Activated CD4-positive, alpha-beta T cell treated with anti-CD3 and anti-CD28 coated beads for 4 hours (primary cell): ENCODE results near the gene MYOG.

Experiments
- DNase-seq, 2 donors: peaks; one replicate each; pipeline ENCODE4 v3.0.0-alpha.2; 2020

Gene MYOG

DNA sequence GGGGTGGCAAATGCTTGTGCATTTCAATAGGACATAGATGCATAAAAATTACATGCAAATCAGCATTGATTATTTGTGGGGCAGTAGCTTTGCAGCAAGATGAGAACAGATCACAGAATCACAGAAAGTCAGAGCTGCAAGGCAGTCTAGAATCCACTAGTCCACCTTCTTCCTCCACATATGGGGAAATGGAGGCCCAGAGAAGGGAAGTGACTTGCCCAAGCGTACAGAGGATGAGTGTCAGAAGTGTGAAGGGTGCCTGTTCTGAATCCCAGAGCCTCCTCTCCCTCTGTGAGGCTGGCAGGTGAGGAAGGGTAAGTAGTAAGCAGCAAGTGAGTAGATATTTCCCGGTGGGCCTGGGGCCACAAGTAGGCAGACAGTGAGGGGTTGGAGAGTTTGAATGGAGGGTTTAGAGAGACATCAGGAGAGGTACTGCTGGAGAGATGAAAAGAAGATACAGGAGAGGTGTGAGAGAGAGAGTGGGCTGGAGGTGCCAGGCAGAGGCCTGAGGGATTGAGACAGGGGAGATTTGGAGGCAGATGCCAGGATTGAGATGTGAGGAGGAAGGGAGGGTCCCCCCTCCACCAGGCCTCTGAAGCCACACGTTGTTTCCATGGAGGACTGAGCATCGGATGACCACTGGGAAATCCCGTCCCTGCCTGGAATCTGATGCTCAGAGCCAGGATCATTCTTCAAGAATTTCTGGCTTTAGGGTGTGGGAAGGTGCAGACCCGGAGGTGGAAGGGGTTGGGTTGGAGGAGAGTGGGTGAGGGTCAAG lies 4.8 kb upstream of the MYOG start:
- no peak for DNase-seq

DNA sequence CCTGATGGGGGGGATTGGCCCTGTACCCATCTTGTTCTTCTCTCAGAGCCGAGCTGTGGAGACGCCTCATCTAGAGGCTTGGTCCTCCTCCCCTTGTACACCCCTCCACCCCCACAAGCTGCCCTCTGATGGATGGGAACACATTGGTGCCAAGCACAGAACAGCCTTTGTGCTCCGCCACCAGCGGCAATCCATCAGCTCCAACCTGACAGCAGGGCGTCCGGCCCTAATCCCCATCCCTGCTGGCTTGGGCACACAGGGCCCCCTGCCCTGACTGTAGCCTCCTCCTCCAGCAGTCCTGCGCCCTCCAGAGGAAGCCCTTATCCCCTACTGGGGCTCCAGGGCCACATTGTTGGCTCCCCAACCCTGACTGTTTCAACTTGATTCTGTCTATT lies 3.8 kb upstream of the MYOG start:
- no peak for DNase-seq

DNA sequence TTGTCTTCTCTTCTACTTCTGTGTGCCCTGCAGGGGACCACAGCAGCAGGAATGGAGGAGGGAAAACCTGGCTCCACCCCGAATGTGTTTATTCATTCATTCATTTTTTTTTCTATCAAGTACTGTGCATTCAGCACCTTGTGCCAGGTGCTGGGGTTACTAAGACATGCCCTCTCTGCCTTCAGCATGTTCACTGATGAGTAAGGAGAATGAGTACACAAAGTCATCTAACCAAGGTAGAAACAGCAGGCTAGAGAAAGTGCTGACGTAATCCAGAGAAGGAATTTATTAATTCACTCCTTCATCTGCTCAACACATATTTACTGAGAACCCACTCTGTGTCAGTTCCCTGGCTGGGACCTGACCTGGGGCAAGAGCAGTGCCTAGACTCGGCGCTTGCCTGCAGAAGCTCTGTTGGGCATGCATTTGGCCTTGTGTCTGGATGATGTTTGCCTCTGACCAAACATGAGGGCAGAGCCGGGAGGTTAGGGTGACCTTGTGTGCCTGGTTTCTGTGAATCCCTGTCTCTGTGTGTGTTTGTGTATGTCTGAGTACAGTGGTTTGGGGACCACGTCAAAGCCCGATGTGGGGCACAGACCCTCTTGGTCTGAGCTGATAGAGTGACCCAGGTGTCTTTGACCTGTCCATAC lies 3.3 kb upstream of the MYOG start:
- DNase-seq, result no peak

DNA sequence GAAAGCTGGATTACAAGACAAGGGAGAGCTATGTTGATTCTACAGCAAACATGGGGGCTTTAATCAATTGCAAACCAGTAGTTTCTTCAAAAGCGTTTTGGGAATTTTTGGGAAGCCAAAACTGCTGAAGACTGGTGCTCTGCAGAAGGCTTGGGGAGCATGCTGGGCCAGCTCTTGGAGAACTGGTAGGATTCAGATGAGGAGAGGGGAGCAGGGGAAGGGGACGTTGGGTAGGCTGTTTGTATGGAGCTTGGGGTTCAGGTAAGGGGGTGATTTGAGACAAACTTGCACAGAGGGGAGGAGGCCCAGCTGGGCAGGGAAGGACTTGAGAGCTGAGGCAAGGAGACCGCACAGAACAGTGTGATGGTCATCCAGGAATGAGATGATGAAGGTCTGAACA lies 2.6 kb upstream of the MYOG start:
- no peak for DNase-seq

DNA sequence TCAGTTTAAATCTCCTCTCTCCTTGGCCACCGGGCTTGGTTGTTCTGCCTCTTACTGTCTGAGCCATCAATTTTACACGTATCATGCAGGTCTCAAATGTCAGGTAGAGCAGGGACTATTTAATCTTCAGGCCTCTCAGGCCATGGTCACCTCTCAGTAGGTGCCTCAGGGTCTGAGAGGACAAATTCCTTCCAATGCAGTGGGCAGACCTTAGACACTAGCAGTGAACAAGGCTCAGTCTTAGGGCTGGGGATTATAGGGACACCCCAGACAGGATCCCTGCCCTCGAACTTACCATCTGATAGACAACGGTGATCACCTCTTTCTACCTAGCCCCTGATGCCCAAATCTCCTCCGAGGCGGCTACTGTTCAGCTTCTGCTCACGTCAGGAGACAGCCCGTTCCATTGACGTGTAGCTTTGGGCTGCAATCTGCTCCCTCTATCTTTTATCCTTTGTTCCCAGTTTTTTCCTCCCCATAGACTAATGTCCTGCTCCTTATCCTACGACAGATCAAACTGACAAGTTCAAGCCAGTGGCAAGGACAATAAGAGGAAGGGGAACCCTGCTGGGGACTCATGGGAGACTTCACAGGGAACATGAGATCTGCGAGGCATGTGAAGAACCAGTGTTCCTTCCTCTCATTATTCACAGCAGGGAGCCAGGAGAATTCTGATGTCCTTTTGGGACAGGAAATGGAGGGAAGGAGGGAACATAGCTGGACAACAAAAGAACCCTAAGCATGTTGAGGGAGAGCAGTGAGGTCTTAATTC lies 1.4 kb upstream of the MYOG start:
- DNase-seq, result no peak

DNA sequence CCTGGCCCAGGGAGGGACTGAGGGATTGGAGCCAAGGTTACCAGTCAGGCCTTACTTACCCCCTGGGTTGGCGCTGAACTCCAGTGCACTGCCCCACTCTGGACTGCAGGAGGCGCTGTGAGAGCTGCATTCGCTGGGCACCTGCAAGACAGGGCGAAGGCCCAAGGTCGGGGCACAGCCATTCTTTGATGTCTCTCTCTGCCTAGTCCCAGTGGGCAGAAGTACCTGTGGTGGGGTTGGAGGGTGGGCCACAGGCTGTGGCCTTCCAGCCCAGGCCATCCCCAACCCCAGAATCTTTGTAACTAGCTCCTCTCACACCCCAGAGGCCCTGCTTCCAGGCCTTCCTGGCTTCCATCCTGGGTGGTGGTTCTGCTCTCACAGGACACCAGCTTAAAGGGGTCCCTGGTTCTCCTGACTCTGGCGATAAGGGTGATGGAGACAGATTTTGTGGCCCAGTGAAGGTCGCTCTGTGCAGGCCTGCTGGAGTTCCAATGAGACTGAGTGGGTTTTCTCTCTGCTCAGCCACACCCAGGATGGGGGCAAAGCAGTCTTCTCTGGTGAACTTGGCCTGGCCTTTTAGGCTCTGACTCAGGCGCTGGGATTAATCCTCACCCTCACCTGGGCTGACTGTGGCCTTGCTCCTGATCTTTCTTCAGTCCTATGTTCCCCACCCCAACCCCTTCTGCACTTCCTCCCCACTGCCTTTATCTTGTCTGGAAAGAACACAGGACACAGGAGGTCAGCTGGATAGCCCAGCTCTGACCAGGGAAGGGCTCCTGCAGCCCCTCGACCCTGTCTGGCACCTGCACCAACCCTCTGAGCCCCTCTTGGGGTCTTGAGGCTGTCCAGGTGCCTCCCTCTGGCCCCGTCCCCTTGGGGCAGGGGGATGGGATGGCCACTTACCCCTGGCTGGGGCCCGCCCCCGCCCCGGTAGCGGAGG lies 954 bp downstream of the MYOG start:
- no peak for DNase-seq

DNA sequence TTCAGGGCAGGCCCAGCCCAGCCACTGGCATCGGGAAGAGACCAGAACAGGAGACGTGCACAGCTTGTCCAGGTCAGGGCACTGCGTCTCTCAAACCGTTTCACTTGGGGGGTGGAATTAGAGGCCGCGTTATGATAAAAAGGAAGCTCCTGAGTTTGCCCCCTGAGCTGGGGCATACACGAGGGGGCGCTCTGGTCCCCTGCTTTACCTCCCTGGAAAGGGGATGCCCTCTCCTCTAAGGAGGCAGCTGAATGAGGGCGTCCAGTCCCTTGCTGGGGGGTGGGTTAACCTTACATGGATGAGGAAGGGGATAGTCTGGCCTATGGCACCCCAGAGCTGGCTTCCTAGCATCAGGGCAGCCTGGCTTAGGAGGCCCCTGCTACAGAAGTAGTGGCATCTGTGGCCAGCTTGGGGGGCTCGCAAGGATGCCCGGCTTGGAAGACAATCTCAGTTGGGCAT lies 2.3 kb downstream of the MYOG start:
- no peak for DNase-seq

DNA sequence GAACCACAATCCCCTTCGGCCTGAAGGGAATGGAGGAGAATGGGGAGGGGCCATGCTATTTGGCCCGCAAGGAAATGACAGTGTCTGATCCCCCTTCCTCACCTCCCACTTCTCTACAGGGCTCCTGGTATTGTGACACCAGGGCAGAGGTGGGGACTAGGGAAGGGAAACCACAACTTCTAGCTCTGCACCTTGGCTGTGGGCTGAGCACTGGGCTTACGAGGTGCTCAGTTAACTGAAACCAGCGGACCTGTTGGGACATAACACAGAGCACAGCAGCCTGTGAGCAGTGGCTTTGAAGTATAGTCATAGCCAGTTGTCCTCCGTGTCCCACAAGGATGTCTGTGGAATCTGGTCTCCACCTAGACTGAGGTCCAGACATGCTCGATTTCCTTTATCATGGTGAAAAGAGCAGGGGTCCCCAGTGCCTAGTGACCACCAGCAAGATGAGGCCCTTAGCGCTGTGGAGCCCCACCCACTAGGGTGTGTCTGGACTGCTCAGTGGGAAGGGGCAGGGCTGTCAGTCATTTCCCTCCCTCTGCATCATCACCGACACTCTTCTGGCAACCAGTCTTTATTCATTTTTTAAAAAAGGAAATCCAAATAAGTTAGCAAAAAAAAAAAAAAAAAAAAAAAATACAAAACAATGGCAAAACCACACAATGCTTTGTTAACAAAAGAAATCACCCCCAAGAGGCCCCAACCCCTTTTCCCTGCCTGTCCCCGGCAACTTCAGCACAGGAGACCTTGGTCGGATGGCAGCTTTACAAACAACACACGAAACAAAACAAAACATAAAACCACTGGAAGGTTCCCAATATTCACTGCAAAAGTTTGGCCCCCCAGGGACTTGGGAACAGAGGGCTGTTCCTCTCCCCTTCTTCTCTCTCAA lies 3.0 kb downstream of the MYOG start:
- DNase-seq, result no peak

DNA sequence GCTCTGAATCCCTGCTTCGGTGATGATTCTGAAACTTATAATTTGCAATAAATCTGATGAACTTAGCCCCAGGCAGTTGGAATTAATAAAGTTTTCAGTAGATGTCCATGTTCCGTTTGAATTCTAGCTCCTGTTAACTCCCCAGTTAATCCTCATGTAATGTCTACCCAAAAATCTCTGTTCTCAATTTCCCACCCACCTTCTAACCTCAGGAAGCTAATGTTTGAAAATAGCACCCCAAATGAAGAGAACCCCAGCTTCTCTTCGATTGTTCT lies 3.6 kb downstream of the MYOG start:
- DNase-seq, result no peak

DNA sequence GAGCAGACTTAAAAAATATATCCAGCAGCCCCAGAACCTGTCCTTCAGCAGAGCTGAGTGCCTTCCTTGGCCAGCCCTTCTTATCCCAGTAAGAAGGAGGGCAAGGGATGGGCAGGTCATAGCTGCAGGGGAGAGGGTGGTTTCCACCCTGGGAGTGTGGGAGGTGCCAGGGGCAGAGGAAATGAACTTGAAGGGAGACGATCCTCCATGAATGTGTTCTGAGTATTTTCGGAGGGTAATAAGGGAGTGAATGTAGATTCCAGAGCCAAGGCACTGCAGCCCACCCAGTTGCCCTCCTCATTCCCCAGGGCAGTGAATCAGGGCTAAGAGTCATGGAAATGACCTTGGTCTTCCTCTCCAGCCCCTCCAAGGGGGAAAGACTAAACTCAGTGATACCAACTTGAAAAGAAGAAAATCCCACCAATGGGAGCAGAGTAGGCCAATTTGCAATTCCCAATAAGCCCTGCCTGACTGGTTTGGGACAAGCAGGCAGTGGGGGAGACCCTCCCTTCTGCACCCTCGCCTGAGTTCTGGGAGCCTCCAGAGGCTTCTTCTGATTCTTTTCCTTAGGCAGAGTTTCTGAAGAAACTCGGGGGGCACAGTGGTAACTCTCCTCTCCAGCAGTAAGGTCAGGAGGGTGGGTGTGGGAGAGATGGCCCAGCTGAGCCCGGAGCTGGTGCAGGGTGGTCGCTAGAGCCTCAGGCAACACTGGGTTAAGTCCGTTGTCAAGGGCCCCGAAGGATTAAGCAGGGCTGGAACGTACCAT lies 4.2 kb downstream of the MYOG start:
- DNase-seq, result no peak

DNA sequence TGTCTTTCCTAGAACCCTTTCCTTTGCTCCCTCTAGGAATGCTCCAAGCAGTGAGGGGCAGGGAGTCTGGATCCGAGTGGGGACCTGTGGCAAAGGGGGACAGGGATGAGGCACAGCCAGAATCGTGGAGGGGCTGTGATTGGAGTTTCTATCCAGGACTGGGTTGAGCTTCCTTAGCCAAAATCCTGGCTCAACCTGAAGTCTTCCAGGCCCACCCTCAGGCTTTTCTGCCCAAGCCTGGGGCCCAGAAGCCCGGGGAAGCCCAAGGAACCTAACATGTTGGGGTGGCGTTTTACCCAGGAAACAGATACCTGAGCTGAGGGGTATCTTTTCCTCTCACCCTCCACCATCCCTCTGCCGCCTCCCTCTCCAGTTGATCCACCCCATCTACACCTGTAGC lies 5.4 kb downstream of the MYOG start:
- DNase-seq, result no peak

DNA sequence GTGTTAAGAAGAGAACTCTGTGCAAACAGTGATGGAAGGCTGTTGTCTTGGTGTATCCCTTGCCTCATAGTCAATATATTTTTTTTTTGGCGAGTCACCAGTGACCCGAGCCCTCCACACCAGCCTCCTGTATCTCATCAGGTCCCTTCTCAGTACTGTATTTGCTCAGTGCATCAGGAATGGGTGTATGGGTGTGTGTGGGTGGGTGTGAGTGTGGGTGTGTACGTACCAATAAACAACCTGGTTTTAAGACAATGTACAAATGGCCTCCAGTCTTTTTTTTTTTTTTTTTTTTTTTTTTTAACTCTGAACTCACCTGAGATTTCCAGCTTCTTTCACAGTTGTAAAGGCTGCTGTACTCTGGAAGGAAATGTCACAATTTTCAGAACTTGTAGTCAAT lies 7.3 kb downstream of the MYOG start:
- no peak for DNase-seq

DNA sequence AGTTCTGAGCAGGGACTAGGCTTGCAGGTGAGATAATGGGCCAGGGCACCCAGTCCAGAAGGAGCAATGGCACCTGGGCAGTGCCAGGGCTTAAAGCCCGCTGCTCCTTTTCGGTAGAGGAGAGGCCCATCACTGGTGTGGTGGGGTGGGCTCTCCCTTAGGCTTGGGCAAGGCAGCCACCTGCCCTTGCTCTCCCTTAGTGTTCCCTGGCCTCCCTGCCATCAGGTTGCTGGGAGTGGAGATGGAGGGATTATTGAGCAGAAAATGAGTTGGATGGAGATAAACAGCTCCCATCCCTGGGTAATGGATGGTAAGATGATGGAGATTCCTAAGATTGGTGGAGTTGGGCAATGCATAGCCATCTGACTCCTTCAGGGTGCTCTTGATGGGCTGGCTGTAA lies 7.9 kb downstream of the MYOG start:
- no peak for DNase-seq

DNA sequence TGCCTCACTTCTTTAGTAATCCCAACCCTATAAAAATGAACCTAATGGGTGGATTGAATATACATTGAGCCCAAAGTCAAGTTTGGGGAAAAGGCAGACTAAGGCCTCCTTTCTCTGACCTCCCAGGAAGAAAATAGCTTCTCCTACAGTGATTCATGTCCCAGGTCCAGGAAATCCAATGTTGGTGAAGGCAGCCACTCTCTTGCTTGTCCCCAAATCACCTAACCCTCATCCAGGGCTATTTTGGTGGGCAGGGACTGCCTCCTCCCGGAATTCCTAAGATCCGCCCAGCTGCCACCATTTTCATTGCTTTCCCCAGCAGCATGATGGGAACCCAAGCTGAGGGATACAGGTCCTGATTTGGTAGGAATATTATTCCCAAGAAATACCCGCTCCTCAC lies 8.4 kb downstream of the MYOG start:
- DNase-seq, result no peak

DNA sequence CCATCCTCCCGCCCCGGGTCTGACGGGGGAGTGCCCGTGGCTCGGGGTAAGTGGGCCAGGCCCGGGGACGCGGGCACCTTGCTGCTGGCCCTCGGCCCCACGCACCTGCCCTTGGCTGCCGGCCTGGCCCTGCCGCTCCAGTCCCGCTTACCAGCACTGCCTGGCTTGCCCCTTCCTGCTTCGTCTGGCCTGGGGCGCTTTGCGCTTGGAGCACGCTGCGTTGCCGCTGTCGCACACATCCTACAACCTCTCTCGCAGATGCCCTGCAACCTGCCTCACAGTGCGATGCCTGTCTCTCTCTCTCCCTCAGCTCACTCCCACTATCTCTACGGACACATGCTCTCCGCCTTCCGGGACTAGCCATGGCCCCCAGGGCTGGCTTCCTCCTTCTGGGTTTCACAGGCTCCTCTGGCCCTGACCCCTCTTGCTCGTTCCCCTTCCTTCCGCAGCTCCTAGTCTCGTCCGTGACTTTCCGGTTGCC lies 9.7 kb downstream of the MYOG start:
- no peak for DNase-seq

DNA sequence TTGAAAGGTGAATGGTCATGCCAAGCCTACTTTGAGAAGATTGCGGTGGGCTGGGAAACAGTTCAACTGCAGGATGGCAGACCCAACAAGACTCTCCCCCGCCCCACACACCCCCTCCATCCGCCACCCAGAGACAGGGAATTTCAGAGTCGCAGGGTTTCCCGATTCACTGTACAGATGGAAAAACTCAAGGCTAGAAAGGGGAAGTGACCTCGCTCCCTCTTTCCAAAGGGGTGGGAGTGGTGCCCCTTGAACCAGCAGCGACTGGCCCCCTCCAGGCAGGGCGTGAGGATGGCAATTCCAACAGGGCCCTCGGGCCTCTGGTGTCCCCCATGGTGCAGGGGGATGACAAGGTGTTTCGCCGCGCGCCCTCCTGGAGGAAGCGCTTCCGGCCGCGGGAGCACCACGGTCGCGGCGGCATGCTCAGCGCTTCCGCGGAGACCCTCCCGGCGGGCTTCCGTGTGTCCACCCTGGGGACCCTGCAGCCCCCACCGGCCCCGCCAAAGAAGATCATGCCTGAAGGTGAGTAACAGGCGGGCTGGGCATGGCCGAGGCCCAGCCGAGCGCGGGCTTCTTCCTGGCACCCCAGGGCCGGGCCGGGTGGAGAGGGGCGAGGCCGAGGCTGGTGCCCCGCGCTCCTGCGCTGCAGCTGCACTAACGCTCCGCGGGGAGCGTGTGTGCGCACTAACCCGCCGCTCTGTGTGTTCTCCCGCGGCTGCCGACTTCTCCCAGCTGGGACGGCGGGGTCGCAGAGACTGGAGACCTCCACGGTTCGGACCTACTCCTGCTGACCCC lies 10.4 kb downstream of the MYOG start:
- DNase-seq, result no peak

DNA sequence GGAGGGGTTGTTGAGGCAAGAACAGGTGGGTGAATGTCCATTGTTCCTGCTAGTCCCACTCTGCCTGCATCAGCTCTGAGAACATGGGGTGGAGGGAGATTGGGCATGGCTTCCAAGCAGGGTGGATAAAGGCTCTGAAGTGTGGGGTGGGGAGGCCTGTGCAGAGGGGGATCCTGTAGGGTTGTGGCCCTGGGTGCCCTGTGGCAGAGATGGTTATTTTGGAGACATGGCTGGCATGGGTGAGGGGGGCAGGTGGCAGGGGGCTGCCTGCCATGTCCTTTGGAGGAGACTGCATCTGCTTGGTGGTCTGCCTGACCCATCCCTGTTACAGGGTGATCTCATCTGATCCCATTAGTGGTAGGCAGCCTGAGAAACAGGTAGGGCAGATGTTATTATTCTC lies 11.2 kb downstream of the MYOG start:
- DNase-seq, result no peak

DNA sequence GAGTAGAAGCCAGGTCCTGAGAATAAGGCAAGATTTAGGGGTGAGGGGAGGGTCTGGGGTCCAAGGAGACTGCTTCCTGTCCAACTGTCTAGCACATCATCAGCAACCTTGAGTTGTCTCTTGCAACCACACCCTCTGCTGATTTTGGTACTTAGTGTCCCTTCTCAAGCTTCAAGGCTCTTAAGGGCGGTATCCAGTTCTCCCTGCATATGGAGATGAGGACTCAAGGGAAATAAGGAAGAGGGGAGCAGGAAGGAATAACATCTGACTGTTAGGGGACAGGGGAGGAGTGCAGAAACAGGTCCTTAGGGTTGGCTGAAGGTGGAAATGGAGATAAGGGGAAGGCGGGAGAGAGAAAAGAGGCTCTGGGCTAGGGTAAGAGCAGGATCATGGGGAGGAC lies 12.3 kb downstream of the MYOG start:
- DNase-seq, result no peak

DNA sequence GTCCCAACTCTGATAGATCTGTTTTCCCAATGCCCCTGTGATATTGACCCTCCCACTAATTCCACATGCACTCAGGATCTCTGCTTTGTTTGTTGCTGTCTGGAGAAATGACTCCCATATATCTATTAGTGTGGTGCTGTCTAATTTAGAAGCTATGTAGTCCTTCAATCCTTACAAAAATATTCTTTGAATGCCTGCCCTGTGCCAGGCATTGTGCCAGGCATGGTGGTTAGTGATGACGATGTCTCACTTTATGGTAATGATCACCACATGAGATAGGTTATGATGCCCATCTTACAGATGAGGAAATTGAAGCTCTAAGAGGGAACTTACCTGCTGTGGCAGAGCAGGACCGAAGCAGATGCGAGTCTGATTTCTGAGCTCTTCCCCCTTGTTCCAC lies 12.9 kb downstream of the MYOG start:
- no peak for DNase-seq

DNA sequence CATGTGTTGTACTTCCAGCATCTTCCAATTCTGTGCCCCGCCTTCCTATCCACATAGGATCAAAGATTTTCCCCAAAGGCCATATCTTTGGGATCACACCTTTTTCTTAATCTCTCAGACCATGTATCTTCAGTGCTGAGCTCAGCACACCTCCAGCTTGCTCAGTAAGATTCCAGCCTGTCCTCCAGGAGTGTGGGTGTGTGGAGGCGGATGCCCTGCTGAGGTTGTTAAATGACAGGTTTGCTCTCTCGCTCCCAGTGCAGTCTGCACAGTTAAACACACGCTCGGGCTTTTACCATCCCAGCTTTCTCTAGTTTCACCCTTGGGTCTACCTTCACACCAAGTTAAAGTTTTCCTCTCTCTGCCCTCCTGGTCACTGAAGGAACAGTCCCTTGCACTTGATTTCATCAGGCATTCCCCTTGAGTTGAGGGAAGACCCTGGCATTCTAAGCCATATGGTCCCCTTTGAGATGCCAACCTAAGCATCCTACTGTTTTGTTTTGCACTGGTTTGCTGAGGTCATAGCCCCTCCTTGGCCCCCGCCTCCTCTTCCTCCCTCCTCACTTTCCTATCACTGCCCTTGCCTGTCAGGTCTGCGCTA lies 13.7 kb downstream of the MYOG start:
- no peak for DNase-seq
